Lower leg skin (tissue), 3 donors: ENCODE data around the gene ERGIC1.

Experiments used
- CTCF ChIP-seq, 3 donors: fragments of 450-650 bp; IDR thresholded peaks; one replicate each; pipeline ENCODE4 v1.5.1; 2016; ENCODE audit warnings: antibody characterized with exemption in 3 of 3, mild to moderate bottlenecking in 3 of 3, moderate library complexity in 2 of 3
- POLR2A ChIP-seq, 2 donors: fragments of 450-650 bp; IDR thresholded peaks; one replicate each; pipeline ENCODE4 v1.6.1; 2016 to 2017; ENCODE audit warnings: antibody characterized with exemption in 2 of 2, mild to moderate bottlenecking in 1 of 2, moderate library complexity in 1 of 2

GRCh38 chr5:172848419-172848818, 14.4 kb downstream of the ERGIC1 start:
- no peak for TF ChIP-seq CTCF (IDR thresholded peaks at IDR 0.05)
- TF ChIP-seq POLR2A (IDR thresholded peaks at IDR 0.05): no peak
